GM19023 (cell line): ENCODE measurements around the gene HARBI1.

ENCODE experiments used
- ATAC-seq: cut with Tn5 transposase; IDR thresholded peaks from one replicate; pipeline ENCODE4 v1.9.1; 2021; ENCODE audit warnings: mild to moderate bottlenecking, moderate library complexity; ENCODE audit not compliant: unreplicated experiment

The HARBI1 gene

DNA sequence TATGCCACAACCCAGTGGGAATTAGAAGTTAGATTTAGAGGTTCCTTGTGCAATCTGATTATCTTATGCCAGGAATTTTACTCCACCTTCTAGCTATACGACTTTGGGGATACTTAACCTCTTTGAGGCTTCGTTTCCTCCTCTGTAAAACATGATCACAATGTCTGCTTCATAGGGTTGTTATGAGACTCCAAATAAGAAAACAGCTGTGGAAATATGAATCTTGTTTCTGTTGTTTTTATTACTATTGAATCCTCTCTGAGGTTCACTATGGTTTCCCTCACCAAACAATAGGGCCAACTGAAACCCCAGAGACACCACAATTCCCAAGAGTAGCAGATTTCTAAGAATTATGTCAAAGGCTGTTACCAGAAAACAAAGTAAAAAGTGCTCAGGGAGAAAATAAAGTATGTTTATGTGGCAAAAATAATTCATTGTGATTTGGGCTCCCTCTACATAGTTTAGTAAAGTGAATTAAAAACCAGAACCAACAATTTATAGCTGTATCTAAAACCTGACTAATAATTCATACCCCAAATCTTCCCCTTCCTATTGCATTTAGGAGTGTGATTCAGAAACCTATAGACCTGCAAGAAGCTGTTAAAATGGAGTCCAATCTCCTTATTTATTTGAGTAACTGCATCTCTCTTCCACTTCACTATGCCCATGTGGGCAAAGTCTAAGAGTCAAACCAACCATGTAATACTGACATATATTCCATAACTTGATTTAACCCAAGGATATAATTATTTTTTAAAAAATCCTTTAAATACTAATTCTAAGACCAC is 61.6 kb downstream of the HARBI1 start:
- no peak for ATAC-seq

GRCh38 chr11:46554213-46555147 is 62.5 kb downstream of the HARBI1 start:
- no peak for ATAC-seq

GRCh38 chr11:46553814-46554212 is 63.2 kb downstream of the HARBI1 start:
- no peak for ATAC-seq
